Measurements from ENCODE around the gene HHEX.
"Not testable (repeated sequence)": the region's sequence is repeated elsewhere in the genome, so short reads cannot be mapped to it uniquely, and the experiment has no call there.

HHEX gene

GRCh38 chr10:92689663-92690210, at the start of gene HHEX:
TSS of gene HHEX (plus strand) at chr10:92689955. CDS start at chr10:92689987, 32 bp downstream.
- no peak for DNase-seq (ENCODE audit: low read depth in 2 of 2, low spot score in 1 of 2)

GRCh38 chr10:92640107-92640506, 49.6 kb upstream of the HHEX start:
- no peak for DNase-seq (ENCODE audit: low read depth in 2 of 2, low spot score in 1 of 2)

GRCh38 chr10:92641492-92641891, 48.3 kb upstream of the HHEX start:
- no peak for DNase-seq (ENCODE audit: low read depth in 2 of 2, low spot score in 1 of 2)

GRCh38 chr10:92644921-92645320, 44.8 kb upstream of the HHEX start:
- DNase-seq (ENCODE audit: low read depth in 2 of 2, low spot score in 1 of 2) = no peak

- not testable (repeated sequence) for DNase-seq (ENCODE audit: low read depth in 2 of 2, low spot score in 1 of 2)
Measured at GRCh38 chr10:92650864-92651263, 38.9 kb upstream of the HHEX start.

GRCh38 chr10:92655426-92655825, 34.3 kb upstream of the HHEX start:
- no peak for DNase-seq (ENCODE audit: low read depth in 2 of 2, low spot score in 1 of 2)

- DNase-seq (ENCODE audit: low read depth in 2 of 2, low spot score in 1 of 2) = no peak
Measured at GRCh38 chr10:92656266-92656961, 33.3 kb upstream of the HHEX start.

GRCh38 chr10:92657024-92657423, 32.7 kb upstream of the HHEX start:
- no peak for DNase-seq (ENCODE audit: low read depth in 2 of 2, low spot score in 1 of 2)

GRCh38 chr10:92662848-92663247, 26.9 kb upstream of the HHEX start:
- DNase-seq (ENCODE audit: low read depth in 2 of 2, low spot score in 1 of 2) = no peak

GRCh38 chr10:92664322-92664721, 25.4 kb upstream of the HHEX start:
- no peak for DNase-seq (ENCODE audit: low read depth in 2 of 2, low spot score in 1 of 2)

GRCh38 chr10:92667078-92667477, 22.7 kb upstream of the HHEX start:
- DNase-seq (ENCODE audit: low read depth in 2 of 2, low spot score in 1 of 2) = no peak

GRCh38 chr10:92677708-92678107, 12.0 kb upstream of the HHEX start:
- DNase-seq (ENCODE audit: low read depth in 2 of 2, low spot score in 1 of 2) = no peak

- no peak for DNase-seq (ENCODE audit: low read depth in 2 of 2, low spot score in 1 of 2)
Measured at GRCh38 chr10:92678206-92678605, 11.5 kb upstream of the HHEX start.

GRCh38 chr10:92681306-92681834, 8.4 kb upstream of the HHEX start:
- no peak for DNase-seq (ENCODE audit: low read depth in 2 of 2, low spot score in 1 of 2)

- no peak for DNase-seq (ENCODE audit: low read depth in 2 of 2, low spot score in 1 of 2)
Measured at GRCh38 chr10:92688573-92688926, 1.2 kb upstream of the HHEX start.

GRCh38 chr10:92688927-92689662, 660 bp upstream of the HHEX start:
- no peak for DNase-seq (ENCODE audit: low read depth in 2 of 2, low spot score in 1 of 2)

GRCh38 chr10:92690211-92690914, 608 bp downstream of the HHEX start:
- DNase-seq (ENCODE audit: low read depth in 2 of 2, low spot score in 1 of 2) = peak in 1 of 2 donors; percentile 41

GRCh38 chr10:92690915-92691590, 1.3 kb downstream of the HHEX start:
- no peak for DNase-seq (ENCODE audit: low read depth in 2 of 2, low spot score in 1 of 2)

- DNase-seq (ENCODE audit: low read depth in 2 of 2, low spot score in 1 of 2) = no peak
Measured at GRCh38 chr10:92691591-92692079, 1.9 kb downstream of the HHEX start.

- DNase-seq (ENCODE audit: low read depth in 2 of 2, low spot score in 1 of 2) = no peak
Measured at GRCh38 chr10:92692080-92692671, 2.4 kb downstream of the HHEX start.
